ENCODE results near the gene KIAA1549. TPM values are rescaled to one million over a fixed set of nuclear protein-coding genes. Genes with fewer than 3 reads are reported as not detected.

The KIAA1549 gene
- total and polyA plus RNA-seq, 9 of the 15 experiments (the other 6 are each of a cell fraction or from before 2014, with no cell fraction given) = 0.01 to 0.29 (median 0.07) TPM

- TF ChIP-seq CUX1 (CRISPR knock-in tag; IDR thresholded peaks at IDR 0.05) = no peak
- TF ChIP-seq ZMIZ1 (IDR thresholded peaks at IDR 0.05; ENCODE audit: low read depth in 2 of 2, low read length in 2 of 2) = no peak
- no peak for TF ChIP-seq STAT5B (CRISPR knock-in tag; IDR thresholded peaks at IDR 0.05)
- TF ChIP-seq, protein P1, sequence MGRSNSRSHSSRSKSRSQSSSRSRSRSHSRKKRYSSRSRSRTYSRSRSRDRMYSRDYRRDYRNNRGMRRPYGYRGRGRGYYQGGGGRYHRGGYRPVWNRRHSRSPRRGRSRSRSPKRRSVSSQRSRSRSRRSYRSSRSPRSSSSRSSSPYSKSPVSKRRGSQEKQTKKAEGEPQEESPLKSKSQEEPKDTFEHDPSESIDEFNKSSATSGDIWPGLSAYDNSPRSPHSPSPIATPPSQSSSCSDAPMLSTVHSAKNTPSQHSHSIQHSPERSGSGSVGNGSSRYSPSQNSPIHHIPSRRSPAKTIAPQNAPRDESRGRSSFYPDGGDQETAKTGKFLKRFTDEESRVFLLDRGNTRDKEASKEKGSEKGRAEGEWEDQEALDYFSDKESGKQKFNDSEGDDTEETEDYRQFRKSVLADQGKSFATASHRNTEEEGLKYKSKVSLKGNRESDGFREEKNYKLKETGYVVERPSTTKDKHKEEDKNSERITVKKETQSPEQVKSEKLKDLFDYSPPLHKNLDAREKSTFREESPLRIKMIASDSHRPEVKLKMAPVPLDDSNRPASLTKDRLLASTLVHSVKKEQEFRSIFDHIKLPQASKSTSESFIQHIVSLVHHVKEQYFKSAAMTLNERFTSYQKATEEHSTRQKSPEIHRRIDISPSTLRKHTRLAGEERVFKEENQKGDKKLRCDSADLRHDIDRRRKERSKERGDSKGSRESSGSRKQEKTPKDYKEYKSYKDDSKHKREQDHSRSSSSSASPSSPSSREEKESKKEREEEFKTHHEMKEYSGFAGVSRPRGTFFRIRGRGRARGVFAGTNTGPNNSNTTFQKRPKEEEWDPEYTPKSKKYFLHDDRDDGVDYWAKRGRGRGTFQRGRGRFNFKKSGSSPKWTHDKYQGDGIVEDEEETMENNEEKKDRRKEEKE (IDR thresholded peaks at IDR 0.05; ENCODE audit: borderline replicate concordance in 1 of 2, control insufficient read depth in 1 of 2, low read depth in 2 of 2, low read length in 1 of 2) = no peak
- no peak for TF ChIP-seq ZC3H4 (CRISPR knock-in tag; IDR thresholded peaks at IDR 0.05; ENCODE audit: borderline replicate concordance)
- peak; percentile 72; the same call in 1 of the 2 replicates for TF ChIP-seq TRIM28 (IDR thresholded peaks at IDR 0.05)
- TF ChIP-seq, protein P2, sequence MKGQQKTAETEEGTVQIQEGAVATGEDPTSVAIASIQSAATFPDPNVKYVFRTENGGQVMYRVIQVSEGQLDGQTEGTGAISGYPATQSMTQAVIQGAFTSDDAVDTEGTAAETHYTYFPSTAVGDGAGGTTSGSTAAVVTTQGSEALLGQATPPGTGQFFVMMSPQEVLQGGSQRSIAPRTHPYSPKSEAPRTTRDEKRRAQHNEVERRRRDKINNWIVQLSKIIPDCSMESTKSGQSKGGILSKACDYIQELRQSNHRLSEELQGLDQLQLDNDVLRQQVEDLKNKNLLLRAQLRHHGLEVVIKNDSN (CRISPR knock-in tag; IDR thresholded peaks at IDR 0.05) = no peak
- TF ChIP-seq, protein P3, sequence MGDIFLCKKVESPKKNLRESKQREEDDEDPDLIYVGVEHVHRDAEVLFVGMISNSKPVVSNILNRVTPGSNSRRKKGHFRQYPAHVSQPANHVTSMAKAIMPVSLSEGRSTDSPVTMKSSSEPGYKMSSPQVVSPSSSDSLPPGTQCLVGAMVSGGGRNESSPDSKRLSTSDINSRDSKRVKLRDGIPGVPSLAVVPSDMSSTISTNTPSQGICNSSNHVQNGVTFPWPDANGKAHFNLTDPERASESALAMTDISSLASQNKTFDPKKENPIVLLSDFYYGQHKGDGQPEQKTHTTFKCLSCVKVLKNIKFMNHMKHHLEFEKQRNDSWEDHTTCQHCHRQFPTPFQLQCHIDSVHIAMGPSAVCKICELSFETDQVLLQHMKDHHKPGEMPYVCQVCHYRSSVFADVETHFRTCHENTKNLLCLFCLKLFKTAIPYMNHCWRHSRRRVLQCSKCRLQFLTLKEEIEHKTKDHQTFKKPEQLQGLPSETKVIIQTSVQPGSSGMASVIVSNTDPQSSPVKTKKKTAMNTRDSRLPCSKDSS (IDR thresholded peaks at IDR 0.05; ENCODE audit: low read depth, partially characterized antibody) = peak; percentile 23
- TF ChIP-seq TBL1XR1 (IDR thresholded peaks at IDR 0.05; ENCODE audit: low read length in 2 of 2) = no peak
These were observed 23.3 kb upstream of the KIAA1549 start (continued) for GRCh38 chr7:139004321-139005090.
